Sigmoid colon (tissue), 7 donors: Measurements from ENCODE around the gene CFAP61. TPM values are rescaled to one million over a fixed set of nuclear protein-coding genes. Genes with fewer than 3 reads are reported as not detected.

Source experiments
- DNase-seq: peaks from one replicate; pipeline ENCODE4 v3.0.0-alpha.2; 2019
- H3K27ac ChIP-seq, 4 donors: fragments of 200-600 bp; sonication (generic); one replicate each; pipeline ENCODE4 v1.5.1; 2016 to 2019; ENCODE audit warnings: mild to moderate bottlenecking in 1 of 4
- H3K27me3 ChIP-seq, 3 donors: fragments of 200-600 bp; sonication (generic); one replicate each; pipeline ENCODE4 v1.5.1; 2019; ENCODE audit warnings: mild to moderate bottlenecking in 1 of 3
- H3K36me3 ChIP-seq, 4 donors: fragments of 200-600 bp; sonication (generic); one replicate each; pipeline ENCODE4 v1.5.1; 2016 to 2019
- H3K4me1 ChIP-seq, 4 donors: fragments of 200-600 bp; sonication (generic); one replicate each; pipeline ENCODE4 v1.5.1; 2017 to 2019
- H3K4me3 ChIP-seq, 4 donors: fragments of 200-600 bp; sonication (generic); one replicate each; pipeline ENCODE4 v1.5.1; 2017 to 2019; ENCODE audit warnings: mild to moderate bottlenecking in 2 of 4, moderate library complexity in 1 of 4
- H3K9me3 ChIP-seq, 4 donors: fragments of 200-600 bp in 3 of 4; sonication (generic) in 3 of 4; one replicate each; pipeline versions ENCODE4 v1.5.1 to v1.6.1; 2013 to 2019
- CTCF ChIP-seq, 4 experiments: fragments of 450-650 bp in 3 of 4; fragments of 200-600 bp in 1 of 4; IDR thresholded peaks; one replicate each; pipeline ENCODE4 v1.5.1; 2016 to 2019; ENCODE audit warnings: antibody characterized with exemption in 4 of 4, mild to moderate bottlenecking in 3 of 4, moderate library complexity in 2 of 4
- EP300 ChIP-seq, 4 donors: sonication (generic); formaldehyde crosslinking; IDR thresholded peaks; one replicate each; pipeline ENCODE4 v1.6.1; 2017; ENCODE audit warnings: antibody characterized with exemption in 4 of 4
- POLR2A ChIP-seq, 2 donors: fragments of 450-650 bp; IDR thresholded peaks; one replicate each; pipeline ENCODE4 v1.6.1; 2016; ENCODE audit warnings: antibody characterized with exemption in 2 of 2, mild to moderate bottlenecking in 2 of 2, moderate library complexity in 2 of 2
- POLR2AphosphoS5 ChIP-seq, 4 donors: sonication (generic); formaldehyde crosslinking; IDR thresholded peaks; one replicate each; pipeline ENCODE4 v1.6.1; 2017; ENCODE audit warnings: antibody characterized with exemption in 4 of 4
- WGBS, 2 donors: extraction: QIAGEN DNeasy Blood & Tissue Kit; methylation state at CpG; one replicate each; pipeline ENCODE4 v1.1.7; 2013; 5-methylcytosine and 5-hydroxymethylcytosine counted together
- intact Hi-C: fragments of 100-400 bp; cut with DNase I; formaldehyde crosslinking; loops from one replicate; pipeline ENCODE4 v1.15.1; 2023
- polyA plus RNA-seq, 3 donors: library from polyadenylated mRNA; stranded (reverse); fragments of 200-250 nt; gene quantifications; one replicate each; pipeline ENCODE4 v1.2.3, GENCODE V29; 2013
- total RNA-seq, 4 donors: library from RNA; depleted of rRNA; stranded (reverse); fragments of >200 nt; gene quantifications; one replicate each; pipeline ENCODE4 v1.1.0, GENCODE V29; 2016
- donor health status: healthy with polysubstance abuse.
- donor health status: Bipolar disorder and iron deficiency.
- donor health status: healthy.

Gene CFAP61
- total and polyA plus RNA-seq, 7 donors: 0.15 to 2.0 (median 0.44) TPM; not detected in 3

- DNase-seq: no peak
- 36 to 74% methylated on average over 1 of the region's 1 CpG for WGBS, 2 donors
- intact Hi-C loops: no loop called here
- Histone ChIP-seq H3K27me3 (peaks cover 0 to 9% (median 0%) of the 10 kb centered on the region in 3 donors), H3K9me3 (no peaks in the 10 kb centered on the region), H3K27ac (no peak overlapping the region), H3K4me1 (no peaks in the 10 kb centered on the region), H3K36me3 (no peaks in the 10 kb centered on the region), H3K4me3 (no peak overlapping the region)
- TF ChIP-seq POLR2A (IDR thresholded peaks at IDR 0.05) (no peak), EP300 (IDR thresholded peaks at IDR 0.05) (no peak), POLR2AphosphoS5 (IDR thresholded peaks at IDR 0.05) (no peak), CTCF (IDR thresholded peaks at IDR 0.05) (no peak)
Observed at GRCh38 chr20:20206788-20207187, 154.5 kb downstream of the CFAP61 start.

GRCh38 chr20:20207291-20207690, 155.0 kb downstream of the CFAP61 start:
- TF ChIP-seq POLR2AphosphoS5 (IDR thresholded peaks at IDR 0.05): no peak
- TF ChIP-seq EP300 (IDR thresholded peaks at IDR 0.05): no peak
- no peak for TF ChIP-seq CTCF (IDR thresholded peaks at IDR 0.05)
- TF ChIP-seq POLR2A (IDR thresholded peaks at IDR 0.05): no peak
- no peak for DNase-seq
- intact Hi-C loops: no loop called here
- Histone ChIP-seq H3K9me3 (no peaks in the 10 kb centered on the region), H3K27ac (no peak overlapping the region), H3K27me3 (peaks cover 0 to 8% (median 0%) of the 10 kb centered on the region in 3 donors), H3K36me3 (no peaks in the 10 kb centered on the region), H3K4me1 (no peaks in the 10 kb centered on the region), H3K4me3 (no peak overlapping the region)
- 52 to 55% methylated on average over 6 of the region's 6 CpGs for WGBS, 2 donors

- Histone ChIP-seq H3K27ac (no peak overlapping the region), H3K4me1 (no peaks in the 10 kb centered on the region), H3K4me3 (no peak overlapping the region), H3K36me3 (no peaks in the 10 kb centered on the region), H3K27me3 (peaks cover 0 to 8% (median 0%) of the 10 kb centered on the region in 3 donors), H3K9me3 (no peaks in the 10 kb centered on the region)
- no peak for DNase-seq
- intact Hi-C loops: no loop called here
- TF ChIP-seq POLR2AphosphoS5 (IDR thresholded peaks at IDR 0.05) (no peak), POLR2A (IDR thresholded peaks at IDR 0.05) (no peak), EP300 (IDR thresholded peaks at IDR 0.05) (no peak), CTCF (IDR thresholded peaks at IDR 0.05) (no peak)
- 78 to 91% methylated on average over 7 of the region's 7 CpGs for WGBS, 2 donors
Observed at GRCh38 chr20:20207872-20208271, 155.5 kb downstream of the CFAP61 start.

- H3K4me3 ChIP-seq: no peak overlapping the region
- intact Hi-C loops: no loop called here
- DNase-seq: no peak
- no peak overlapping the region for H3K27ac ChIP-seq
- no peaks in the 10 kb centered on the region for H3K9me3 ChIP-seq
- WGBS, 2 donors: 72 to 97% methylated on average over 5 of the region's 5 CpGs
- no peaks in the 10 kb centered on the region for H3K4me1 ChIP-seq
- TF ChIP-seq CTCF (IDR thresholded peaks at IDR 0.05) (no peak), POLR2AphosphoS5 (IDR thresholded peaks at IDR 0.05) (no peak), EP300 (IDR thresholded peaks at IDR 0.05) (no peak), POLR2A (IDR thresholded peaks at IDR 0.05) (no peak)
- peaks cover 0 to 12% (median 0%) of the 10 kb centered on the region in 3 donors for H3K27me3 ChIP-seq
- H3K36me3 ChIP-seq: no peaks in the 10 kb centered on the region
Observed at GRCh38 chr20:20209684-20210083, 157.4 kb downstream of the CFAP61 start.

- Histone ChIP-seq H3K36me3 (no peaks in the 10 kb centered on the region), H3K27me3 (peaks cover 0 to 12% (median 0%) of the 10 kb centered on the region in 3 donors), H3K9me3 (no peaks in the 10 kb centered on the region), H3K4me1 (no peaks in the 10 kb centered on the region), H3K27ac (no peak overlapping the region), H3K4me3 (no peak overlapping the region)
- 76 to 87% methylated on average over 5 of the region's 5 CpGs for WGBS, 2 donors
- intact Hi-C loops: no loop called here
- no peak for DNase-seq
- TF ChIP-seq EP300 (IDR thresholded peaks at IDR 0.05) (no peak), CTCF (IDR thresholded peaks at IDR 0.05) (no peak), POLR2AphosphoS5 (IDR thresholded peaks at IDR 0.05) (no peak), POLR2A (IDR thresholded peaks at IDR 0.05) (no peak)
Observed at GRCh38 chr20:20210327-20210726, 158.0 kb downstream of the CFAP61 start.
